C4-2B (cell line): Measurements from ENCODE around the gene HS3ST3A1.

Source experiments
- CTCF ChIP-seq: fragments of 450-650 bp; conservative IDR thresholded peaks from 2 replicates; pipeline ENCODE4 v1.5.1; 2017; ENCODE audit warnings: mild to moderate bottlenecking
- ZFX ChIP-seq: fragments of 450-650 bp; IDR thresholded peaks from 2 replicates; pipeline ENCODE4 v1.6.1; 2017

- TF ChIP-seq CTCF (no peak), ZFX (no peak)
Measured at GRCh38 chr17:13584701-13585080, 17.0 kb downstream of the HS3ST3A1 start.
